Measurements from ENCODE around the gene ONECUT2.

ONECUT2 gene

DNA sequence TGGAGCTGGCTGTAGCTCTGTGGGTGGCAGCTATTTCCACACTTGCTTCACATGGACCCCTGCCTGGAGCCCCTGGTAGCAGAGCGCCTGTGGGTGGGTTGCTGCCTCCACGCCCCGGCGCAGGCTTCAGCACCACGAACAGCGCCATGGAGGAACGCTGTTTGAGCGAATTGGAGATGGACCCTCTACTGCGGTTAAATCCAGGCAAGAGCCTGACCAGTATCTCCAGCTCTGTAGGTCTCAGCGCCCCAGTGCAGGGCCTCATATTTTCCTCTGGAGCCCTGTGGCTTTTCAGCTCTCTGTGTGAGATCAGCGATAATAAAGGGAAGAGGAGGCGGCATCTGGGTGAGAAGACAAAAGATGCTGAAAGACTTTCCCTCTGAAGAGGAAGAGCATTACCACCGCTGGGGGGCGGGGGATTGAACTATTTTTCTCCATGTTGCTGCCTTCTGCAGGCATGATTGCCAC, 12.0 kb downstream of the ONECUT2 start:
- H4K20me1 ChIP-seq (ENCODE audit: low read depth, low read length), result no peaks in the 10 kb centered on the region
- no peaks in the 10 kb centered on the region for H3K79me2 ChIP-seq (ENCODE audit: insufficient read depth, low read length)
- TF ChIP-seq EZH2phosphoT487 (conservative IDR thresholded peaks at IDR 0.05; ENCODE audit: low read length), result no peak
- TF ChIP-seq, protein P1, sequence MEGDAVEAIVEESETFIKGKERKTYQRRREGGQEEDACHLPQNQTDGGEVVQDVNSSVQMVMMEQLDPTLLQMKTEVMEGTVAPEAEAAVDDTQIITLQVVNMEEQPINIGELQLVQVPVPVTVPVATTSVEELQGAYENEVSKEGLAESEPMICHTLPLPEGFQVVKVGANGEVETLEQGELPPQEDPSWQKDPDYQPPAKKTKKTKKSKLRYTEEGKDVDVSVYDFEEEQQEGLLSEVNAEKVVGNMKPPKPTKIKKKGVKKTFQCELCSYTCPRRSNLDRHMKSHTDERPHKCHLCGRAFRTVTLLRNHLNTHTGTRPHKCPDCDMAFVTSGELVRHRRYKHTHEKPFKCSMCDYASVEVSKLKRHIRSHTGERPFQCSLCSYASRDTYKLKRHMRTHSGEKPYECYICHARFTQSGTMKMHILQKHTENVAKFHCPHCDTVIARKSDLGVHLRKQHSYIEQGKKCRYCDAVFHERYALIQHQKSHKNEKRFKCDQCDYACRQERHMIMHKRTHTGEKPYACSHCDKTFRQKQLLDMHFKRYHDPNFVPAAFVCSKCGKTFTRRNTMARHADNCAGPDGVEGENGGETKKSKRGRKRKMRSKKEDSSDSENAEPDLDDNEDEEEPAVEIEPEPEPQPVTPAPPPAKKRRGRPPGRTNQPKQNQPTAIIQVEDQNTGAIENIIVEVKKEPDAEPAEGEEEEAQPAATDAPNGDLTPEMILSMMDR (IDR thresholded peaks at IDR 0.05; ENCODE audit: insufficient read depth, low read length, poor library complexity, severe bottlenecking), result no peak
- H3K9ac ChIP-seq (ENCODE audit: low read length), result no peak overlapping the region
- no peak overlapping the region for H3K4me2 ChIP-seq (ENCODE audit: low read depth, low read length, poor library complexity, severe bottlenecking)
- H3K27ac ChIP-seq (ENCODE audit: low read depth, low read length), result no peak overlapping the region
- H3K36me3 ChIP-seq (ENCODE audit: low read length), result no peaks in the 10 kb centered on the region
- no peaks in the 10 kb centered on the region for H3F3A ChIP-seq (ENCODE audit: insufficient read depth)
- H3K9me3 ChIP-seq (ENCODE audit: insufficient read depth, low read length), result no peaks in the 10 kb centered on the region
- H3K27me3 ChIP-seq (ENCODE audit: low read length), result no peaks in the 10 kb centered on the region
- H2AFZ ChIP-seq (ENCODE audit: low read depth, low read length, severe bottlenecking), result no peak overlapping the region
- H3K4me3 ChIP-seq (ENCODE audit: insufficient read depth, low read length, poor library complexity, severe bottlenecking), result no peak overlapping the region
- no peaks in the 10 kb centered on the region for H3K9me2 ChIP-seq (replicated peaks; ENCODE audit: insufficient read depth, low read length)

DNA sequence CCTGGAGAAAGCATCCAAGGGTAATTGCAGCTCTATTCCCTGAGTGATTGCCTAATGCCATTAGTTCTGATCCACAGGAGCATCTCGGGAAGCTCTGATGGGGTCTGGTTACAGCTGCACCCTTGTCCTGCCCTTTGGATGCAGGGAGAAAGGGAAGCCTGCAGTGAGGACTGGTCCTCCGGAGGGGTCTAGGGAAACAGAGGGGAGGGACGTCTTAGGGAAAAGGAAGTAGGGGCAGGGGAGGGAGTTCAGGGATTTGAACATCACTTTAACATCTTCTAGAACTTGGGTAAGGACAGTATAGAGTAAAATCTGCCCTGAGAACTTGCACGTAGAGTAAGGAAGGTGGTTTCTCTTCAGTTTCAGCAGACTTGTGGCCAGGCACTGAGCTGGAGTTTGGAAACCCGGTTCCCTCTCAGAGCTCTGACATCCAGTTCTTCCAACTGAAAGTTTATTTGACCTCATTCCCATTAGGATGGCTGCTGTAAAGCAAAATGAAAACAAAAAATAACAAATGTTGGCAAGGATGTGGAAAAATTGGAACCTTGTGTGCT, 20.5 kb downstream of the ONECUT2 start:
- H3K27me3 ChIP-seq (ENCODE audit: low read length), result 0 out of 2 replicates have a peak, but pooled peaks cover 5% of the 10 kb centered on the region
- H4K20me1 ChIP-seq (ENCODE audit: low read depth, low read length), result no peaks in the 10 kb centered on the region
- no peak overlapping the region for H2AFZ ChIP-seq (ENCODE audit: low read depth, low read length, severe bottlenecking)
- no peak overlapping the region for H3K9ac ChIP-seq (ENCODE audit: low read length)
- no peak overlapping the region for H3K27ac ChIP-seq (ENCODE audit: low read depth, low read length)
- H3F3A ChIP-seq (ENCODE audit: insufficient read depth), result no peaks in the 10 kb centered on the region
- H3K4me3 ChIP-seq (ENCODE audit: insufficient read depth, low read length, poor library complexity, severe bottlenecking), result no peak overlapping the region
- no peaks in the 10 kb centered on the region for H3K9me3 ChIP-seq (ENCODE audit: insufficient read depth, low read length)
- no peak overlapping the region for H3K4me2 ChIP-seq (ENCODE audit: low read depth, low read length, poor library complexity, severe bottlenecking)
- H3K36me3 ChIP-seq (ENCODE audit: low read length), result no peaks in the 10 kb centered on the region
- no peak for TF ChIP-seq EZH2phosphoT487 (conservative IDR thresholded peaks at IDR 0.05; ENCODE audit: low read length)
- TF ChIP-seq, protein P1 (IDR thresholded peaks at IDR 0.05; ENCODE audit: insufficient read depth, low read length, poor library complexity, severe bottlenecking), result no peak
- H3K9me2 ChIP-seq (replicated peaks; ENCODE audit: insufficient read depth, low read length), result no peaks in the 10 kb centered on the region
- H3K79me2 ChIP-seq (ENCODE audit: insufficient read depth, low read length), result no peaks in the 10 kb centered on the region

DNA sequence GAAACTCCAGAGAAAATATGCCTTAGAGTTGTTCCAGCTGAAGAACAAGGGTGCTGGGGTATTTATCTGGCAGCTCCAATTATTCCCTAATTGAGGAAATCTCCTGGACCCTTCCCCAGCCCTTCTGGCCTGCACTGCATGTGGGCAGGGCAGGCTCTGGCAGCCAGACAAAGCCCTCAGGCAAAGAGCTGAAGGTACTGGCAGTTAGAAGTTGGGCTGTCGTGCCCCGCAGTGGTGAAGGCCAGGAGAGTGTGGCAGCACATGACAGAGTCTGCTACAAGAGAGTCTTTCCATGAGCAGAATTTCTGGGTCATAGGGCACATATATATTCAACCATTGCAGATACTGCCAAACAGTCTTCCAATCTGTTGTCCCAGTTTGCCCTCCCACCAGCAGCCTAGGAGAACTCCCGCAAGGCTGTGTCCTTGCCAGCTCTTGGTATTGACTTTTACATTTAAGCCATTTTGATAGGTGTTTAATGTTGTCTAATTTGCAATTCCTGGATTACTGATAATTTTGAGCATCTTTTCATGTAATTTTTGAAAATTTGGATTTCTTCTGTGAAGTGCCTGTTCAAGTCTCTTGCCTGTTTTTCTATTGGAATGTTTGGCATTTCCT, 26.6 kb downstream of the ONECUT2 start:
- Histone ChIP-seq H3K36me3 (ENCODE audit: low read length) (no peaks in the 10 kb centered on the region), H3K9ac (ENCODE audit: low read length) (no peak overlapping the region), H3K79me2 (ENCODE audit: insufficient read depth, low read length) (no peaks in the 10 kb centered on the region), H3K4me3 (ENCODE audit: insufficient read depth, low read length, poor library complexity, severe bottlenecking) (no peak overlapping the region), H3K27ac (ENCODE audit: low read depth, low read length) (no peak overlapping the region), H3F3A (ENCODE audit: insufficient read depth) (no peaks in the 10 kb centered on the region), H3K9me3 (ENCODE audit: insufficient read depth, low read length) (no peaks in the 10 kb centered on the region), H2AFZ (ENCODE audit: low read depth, low read length, severe bottlenecking) (no peak overlapping the region), H3K4me2 (ENCODE audit: low read depth, low read length, poor library complexity, severe bottlenecking) (no peak overlapping the region), H4K20me1 (ENCODE audit: low read depth, low read length) (no peaks in the 10 kb centered on the region), H3K9me2 (replicated peaks; ENCODE audit: insufficient read depth, low read length) (no peaks in the 10 kb centered on the region), H3K27me3 (ENCODE audit: low read length) (no peaks in the 10 kb centered on the region)
- TF ChIP-seq, protein P1 (IDR thresholded peaks at IDR 0.05; ENCODE audit: insufficient read depth, low read length, poor library complexity, severe bottlenecking), result no peak
- no peak for TF ChIP-seq EZH2phosphoT487 (conservative IDR thresholded peaks at IDR 0.05; ENCODE audit: low read length)

Measured in SU-DHL-6 (cell line).